Neutrophil (primary cell): Measurements from ENCODE around the gene LRFN3.

Source experiments
- H3K27ac ChIP-seq: fragments of 200-600 bp; sonication (generic); 2 replicates; pipeline ENCODE4 v1.5.1; 2016; ENCODE audit warnings: mild to moderate bottlenecking, moderate library complexity
- H3K27me3 ChIP-seq: fragments of 200-600 bp; sonication (generic); 2 replicates; pipeline ENCODE4 v1.6.0; 2016; ENCODE audit warnings: mild to moderate bottlenecking
- H3K36me3 ChIP-seq: fragments of 200-600 bp; sonication (generic); 2 replicates; pipeline ENCODE4 v1.5.1; 2017
- H3K4me1 ChIP-seq, 2 experiments: fragments of 200-600 bp in 1 of 2; sonication (generic) in 1 of 2; 1 replicate in 1 of 2; 2 replicates in 1 of 2; pipeline versions ENCODE4 v1.5.1 to v1.6.1; 2013 to 2016; ENCODE audit warnings: low read depth in 1 of 2, low read length in 1 of 2, mild to moderate bottlenecking in 1 of 2, moderate library complexity in 1 of 2; ENCODE audit not compliant: control insufficient read depth in 1 of 2, insufficient read depth in 1 of 2
- H3K4me3 ChIP-seq, 2 experiments: fragments of 200-600 bp in 1 of 2; sonication (generic) in 1 of 2; 1 replicate in 1 of 2; 2 replicates in 1 of 2; pipeline ENCODE4 v1.5.1; 2013 to 2016; ENCODE audit warnings: low read depth in 1 of 2, low read length in 1 of 2, mild to moderate bottlenecking in 1 of 2, moderate library complexity in 1 of 2
- H3K9me3 ChIP-seq: fragments of 200-600 bp; sonication (generic); 2 replicates; pipeline ENCODE4 v1.5.1; 2016
- CTCF ChIP-seq: fragments of 200-600 bp; sonication (generic); IDR thresholded peaks from 2 replicates; pipeline ENCODE4 v1.5.1; 2016; ENCODE audit warnings: antibody characterized with exemption

The LRFN3 gene

DNA sequence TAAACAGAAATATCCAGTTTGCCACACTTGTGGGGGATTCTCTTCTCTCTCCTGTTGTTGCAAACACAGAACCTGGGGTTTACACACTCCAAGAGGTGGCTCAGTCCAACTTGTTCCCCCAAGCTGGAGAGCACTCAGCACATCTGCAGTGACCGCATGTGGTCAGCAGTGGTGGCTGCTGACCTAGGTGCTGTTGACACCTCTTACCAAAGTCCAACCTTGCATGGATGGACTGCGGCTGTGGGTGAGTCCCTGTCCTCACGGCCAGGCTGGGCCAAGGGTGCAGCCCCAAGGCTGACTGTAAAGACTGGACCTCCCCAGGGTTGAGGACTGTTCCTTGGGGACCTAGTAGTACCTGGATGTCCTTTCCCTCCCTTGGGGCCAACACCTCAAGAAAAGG lies 6.1 kb downstream of the LRFN3 start:
- Histone ChIP-seq H3K4me3 (no peak overlapping the region), H3K27me3 (peaks cover 28% of the 10 kb centered on the region), H3K9me3 (no peaks in the 10 kb centered on the region), H3K36me3 (no peaks in the 10 kb centered on the region), H3K4me1 (peaks cover 1% of the 10 kb centered on the region in 2 experiments), H3K27ac (no peak overlapping the region)
- TF ChIP-seq CTCF, result no peak

GRCh38 chr19:35943321-35944301 lies 7.4 kb downstream of the LRFN3 start:
- H3K27ac ChIP-seq, result no peak overlapping the region
- no peak overlapping the region for H3K4me3 ChIP-seq
- peaks cover 7% of the 10 kb centered on the region in 2 experiments for H3K4me1 ChIP-seq
- no peaks in the 10 kb centered on the region for H3K36me3 ChIP-seq
- no peaks in the 10 kb centered on the region for H3K9me3 ChIP-seq
- H3K27me3 ChIP-seq, result peaks cover 15% of the 10 kb centered on the region
- TF ChIP-seq CTCF, result no peak

GRCh38 chr19:35944556-35944955 lies 8.4 kb downstream of the LRFN3 start:
- no peaks in the 10 kb centered on the region for H3K36me3 ChIP-seq
- no peak overlapping the region for H3K4me3 ChIP-seq
- TF ChIP-seq CTCF, result no peak
- no peak overlapping the region for H3K27ac ChIP-seq
- H3K4me1 ChIP-seq, result peaks cover 7% of the 10 kb centered on the region in 2 experiments
- peaks cover 9% of the 10 kb centered on the region for H3K27me3 ChIP-seq
- H3K9me3 ChIP-seq, result no peaks in the 10 kb centered on the region

- Histone ChIP-seq H3K27me3 (peaks cover 9% of the 10 kb centered on the region), H3K4me3 (no peak overlapping the region), H3K9me3 (no peaks in the 10 kb centered on the region), H3K4me1 (peaks cover 7% of the 10 kb centered on the region in 2 experiments), H3K27ac (no peak overlapping the region), H3K36me3 (no peaks in the 10 kb centered on the region)
- no peak for TF ChIP-seq CTCF
These were observed 9.1 kb downstream of the LRFN3 start for GRCh38 chr19:35945121-35945790.

- no peak overlapping the region for H3K4me3 ChIP-seq
- no peak overlapping the region for H3K27ac ChIP-seq
- H3K36me3 ChIP-seq, result no peaks in the 10 kb centered on the region
- no peaks in the 10 kb centered on the region for H3K9me3 ChIP-seq
- peaks cover 7% of the 10 kb centered on the region in 2 experiments for H3K4me1 ChIP-seq
- peaks cover 4% of the 10 kb centered on the region for H3K27me3 ChIP-seq
- TF ChIP-seq CTCF, result no peak
These were observed 10.0 kb downstream of the LRFN3 start for GRCh38 chr19:35946203-35946602.
